COR-L47 (cell line): ENCODE data around the gene URM1.

ENCODE experiments used
- DNase-seq: peaks from one replicate; lab custom pipeline; 2025; lab: John Stamatoyannopoulos, UW

The URM1 gene

DNA sequence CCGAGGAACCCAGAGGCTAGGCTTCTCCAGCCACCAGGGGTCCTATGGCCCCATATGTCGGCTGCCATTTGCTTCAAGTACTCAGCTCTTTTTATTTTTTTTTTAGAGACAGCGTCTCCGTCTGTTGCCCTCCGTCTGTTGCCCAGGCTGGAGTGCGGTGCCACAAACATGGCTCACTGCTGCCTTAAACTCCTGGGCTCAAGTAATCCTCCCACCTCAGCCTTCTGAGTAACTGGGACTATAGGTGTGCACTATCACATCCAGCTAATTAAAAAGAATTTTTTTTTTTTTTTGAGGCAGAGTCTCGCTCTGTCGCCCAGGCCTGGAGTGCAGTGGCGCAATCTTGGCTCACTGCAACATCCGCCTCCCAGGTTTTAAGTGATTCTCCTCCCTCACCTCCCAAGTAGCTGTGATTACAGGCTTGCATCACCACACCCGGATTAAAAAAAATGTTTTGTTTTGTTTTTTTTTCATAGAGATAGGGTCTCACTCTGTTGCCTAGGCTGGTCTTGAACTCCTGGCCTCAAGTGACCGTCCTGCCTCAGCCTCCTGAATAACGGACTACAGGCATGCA, 58.4 kb downstream of the URM1 start:
- no peak for DNase-seq

DNA sequence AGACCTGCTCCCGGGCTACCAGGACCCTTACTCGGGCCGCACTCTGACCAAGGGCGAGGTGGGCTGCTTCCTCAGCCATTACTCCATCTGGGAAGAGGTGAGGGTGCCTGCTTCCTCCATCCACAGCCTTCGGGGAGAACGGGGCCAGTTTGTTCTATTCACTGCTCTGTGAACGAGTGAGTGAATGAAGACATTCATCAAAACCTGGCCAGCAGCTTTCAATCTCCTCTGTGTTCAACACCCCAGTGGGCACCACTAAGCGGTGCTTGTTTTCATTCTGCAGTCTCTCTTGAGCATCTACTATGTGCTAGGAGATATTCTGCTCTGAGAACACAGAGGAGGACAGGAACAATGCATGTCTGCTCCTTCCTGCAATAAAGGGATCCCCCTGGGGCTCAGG, 60.0 kb downstream of the URM1 start:
- no peak for DNase-seq

DNA sequence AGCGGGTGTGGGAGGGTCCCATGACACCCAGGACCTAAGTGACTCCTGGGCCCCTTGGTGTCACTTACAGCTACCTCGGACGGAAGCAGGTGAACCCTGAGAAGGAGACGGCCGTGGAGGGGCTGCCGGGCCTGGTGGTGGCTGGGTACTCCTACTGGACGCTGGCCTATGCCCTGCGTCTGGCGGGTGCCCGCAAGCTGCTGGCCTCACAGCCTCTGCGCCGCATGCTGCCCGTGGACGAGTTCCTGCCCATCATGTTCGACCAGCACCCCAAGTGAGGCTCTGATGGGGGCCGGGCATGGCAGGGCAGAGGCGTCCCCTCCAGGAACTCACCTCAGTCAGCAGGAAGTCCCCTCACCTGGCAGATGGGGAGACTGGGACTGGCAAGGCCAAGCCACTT, 63.2 kb downstream of the URM1 start:
- DNase-seq = no peak

DNA sequence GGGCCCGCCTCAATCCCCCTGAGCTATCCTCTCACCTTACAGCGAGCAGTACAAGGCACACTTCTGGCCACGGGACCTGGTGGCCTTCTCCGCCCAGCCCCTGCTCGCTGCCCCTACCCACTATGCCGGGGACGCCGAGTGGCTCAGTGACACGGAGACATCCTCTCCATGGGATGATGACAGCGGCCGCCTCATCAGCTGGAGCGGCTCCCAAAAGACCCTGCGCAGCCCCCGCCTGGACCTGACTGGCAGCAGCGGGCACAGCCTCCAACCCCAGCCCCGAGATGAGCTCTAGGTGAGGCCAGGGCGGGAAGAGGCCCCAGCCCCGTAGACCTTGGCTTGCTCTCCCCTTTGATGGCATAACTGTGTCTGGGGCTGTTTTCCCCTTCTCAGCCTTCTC, 64.4 kb downstream of the URM1 start:
- DNase-seq = no peak

DNA sequence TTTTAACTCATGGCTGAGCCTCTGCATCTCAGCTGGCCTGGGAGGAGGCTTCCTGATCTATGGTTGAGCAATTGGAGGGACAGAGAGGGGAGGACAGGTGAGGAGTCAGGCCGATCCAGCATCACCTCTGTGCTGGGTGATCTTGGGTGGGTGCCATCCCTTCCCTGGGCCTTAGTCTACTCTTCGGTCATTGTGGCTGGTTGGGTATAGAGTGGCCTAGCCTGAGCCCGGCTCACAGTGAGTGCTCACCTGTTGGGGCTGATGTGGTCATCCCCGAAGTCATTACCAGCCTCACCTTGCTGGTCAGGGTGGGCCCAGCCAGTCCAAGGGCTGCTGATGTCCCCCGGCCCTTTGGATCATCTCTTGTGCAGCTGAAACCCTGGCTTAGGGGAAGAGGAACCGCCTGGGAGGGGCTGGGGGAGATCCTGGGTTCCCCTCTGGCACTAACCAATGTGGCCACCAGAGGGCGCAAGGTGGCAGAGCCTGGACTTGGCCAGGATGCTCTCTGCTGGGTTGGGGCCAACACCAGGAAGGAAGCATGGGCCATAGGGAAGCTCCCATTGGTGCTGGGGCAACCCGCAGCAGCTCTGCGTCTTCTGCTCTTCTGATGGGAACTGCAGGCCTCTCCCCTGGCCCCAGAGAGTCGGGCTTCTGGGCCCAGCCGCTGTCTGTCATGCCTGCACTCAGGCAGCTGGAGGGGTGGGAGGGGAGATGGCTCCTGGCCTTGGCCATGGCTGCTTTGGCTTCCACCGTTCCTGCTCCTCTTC, 67.4 kb downstream of the URM1 start:
- peak; percentile 72 for DNase-seq

DNA sequence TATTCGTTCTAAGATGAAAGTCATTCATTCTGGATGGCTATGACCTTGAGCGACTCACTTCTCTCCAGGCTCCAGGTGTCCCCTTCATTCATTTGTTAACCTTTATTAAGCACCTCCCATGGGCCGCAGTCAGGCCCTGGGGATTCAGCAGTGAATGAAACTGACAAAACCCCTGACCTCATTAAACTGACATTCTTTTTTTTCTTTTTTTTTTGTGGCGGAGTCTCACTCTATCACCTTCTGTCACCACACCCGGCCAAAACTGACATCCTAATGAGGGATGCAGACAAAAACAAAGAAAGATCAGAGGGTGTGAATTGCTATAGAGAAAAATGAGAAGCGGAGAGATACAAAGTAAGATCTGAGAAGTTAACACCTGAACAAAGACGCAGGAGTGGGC, 68.1 kb downstream of the URM1 start:
- DNase-seq = no peak
